Lower lobe of right lung (tissue), 2 donors: Measurements from ENCODE around the gene GOLGA2. TPM values are rescaled to one million over a fixed set of nuclear protein-coding genes. Genes with fewer than 3 reads are reported as not detected.

Experiments
- ATAC-seq, 2 donors: fragments of 200-7000 bp; cut with Tn5 transposase; one replicate each; pipeline ENCODE4 v1.9.1; 2020 to 2022; ENCODE audit warnings: mild to moderate bottlenecking in 2 of 2, moderate library complexity in 2 of 2
- DNase-seq: peaks from one replicate; pipeline ENCODE4 v3.0.0-alpha.2; 2020
- H3K27ac ChIP-seq: fragments of 200-600 bp; one replicate; pipeline ENCODE4 v1.8.0; 2022
- H3K27me3 ChIP-seq: fragments of 200-600 bp; one replicate; pipeline ENCODE4 v1.8.0; 2022; ENCODE audit warnings: low read depth
- H3K36me3 ChIP-seq: fragments of 200-600 bp; one replicate; pipeline ENCODE4 v1.8.0; 2022; ENCODE audit warnings: mild to moderate bottlenecking
- H3K4me1 ChIP-seq: fragments of 200-600 bp; one replicate; pipeline ENCODE4 v1.8.0; 2022
- H3K4me3 ChIP-seq: fragments of 200-600 bp; one replicate; pipeline ENCODE4 v1.8.0; 2022; ENCODE audit warnings: mild to moderate bottlenecking
- H3K9me3 ChIP-seq: fragments of 200-600 bp; one replicate; pipeline ENCODE4 v1.8.0; 2022
- CTCF ChIP-seq: fragments of 200-600 bp; IDR thresholded peaks from one replicate; pipeline ENCODE4 v1.8.0; 2022; ENCODE audit warnings: antibody characterized with exemption, mild to moderate bottlenecking
- intact Hi-C: fragments of 100-400 bp; cut with DNase I; formaldehyde crosslinking; loops from one replicate; pipeline ENCODE4 v1.11.0; 2022
- total RNA-seq: library from RNA; stranded (reverse); fragmentation: NEBNext Ultra II Directional; extraction: Animal tissue kit (Norgen Biotek cat#: 25700); gene quantifications from one replicate; pipeline ENCODE4 v1.2.1, GENCODE V29; 2021
- donor health status: DM: no; HTN: yes; CAD: no; lungs with severe emphysema.

GOLGA2 gene
- total RNA-seq, 1 donor from 2014 or later, result 82.7 TPM

DNA sequence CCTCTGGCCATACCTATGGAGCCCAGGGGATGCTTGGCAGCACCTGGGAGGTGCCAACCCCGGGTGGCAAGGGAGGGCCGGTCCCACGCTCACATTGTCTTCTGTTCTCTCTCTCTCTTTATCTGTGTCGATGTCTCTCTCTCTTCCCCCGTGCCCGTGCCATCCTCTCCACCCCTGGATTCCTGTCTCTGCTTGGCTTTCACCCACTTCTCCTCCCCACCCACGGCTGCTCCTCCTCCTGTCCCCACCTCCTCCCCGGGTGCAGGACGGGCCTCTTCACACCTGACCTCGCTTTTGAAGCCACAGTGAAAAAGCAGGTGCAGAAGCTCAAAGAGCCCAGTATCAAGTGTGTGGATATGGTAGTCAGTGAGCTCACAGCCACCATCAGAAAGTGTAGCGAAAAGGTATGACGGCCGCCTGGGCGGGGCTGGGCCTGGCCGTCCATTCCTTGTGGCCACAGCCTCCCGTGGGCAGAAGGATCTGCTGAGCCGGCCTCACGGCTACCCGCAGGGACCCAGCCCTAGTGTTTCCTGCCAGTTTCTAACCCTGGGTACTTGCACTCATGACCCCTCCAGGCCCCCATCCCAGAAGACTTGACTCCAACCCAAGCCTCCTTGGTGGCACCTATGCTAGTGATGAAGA is 49.9 kb downstream of the GOLGA2 start:
- Histone ChIP-seq H3K4me3 (no peak overlapping the region), H3K27me3 (no peaks in the 10 kb centered on the region), H3K9me3 (no peaks in the 10 kb centered on the region), H3K27ac (no peak overlapping the region), H3K36me3 (no peaks in the 10 kb centered on the region), H3K4me1 (no peaks in the 10 kb centered on the region)
- ATAC-seq, result no peak
- DNase-seq, result no peak
- TF ChIP-seq CTCF, result no peak
- intact Hi-C loops, result no loop called here

DNA sequence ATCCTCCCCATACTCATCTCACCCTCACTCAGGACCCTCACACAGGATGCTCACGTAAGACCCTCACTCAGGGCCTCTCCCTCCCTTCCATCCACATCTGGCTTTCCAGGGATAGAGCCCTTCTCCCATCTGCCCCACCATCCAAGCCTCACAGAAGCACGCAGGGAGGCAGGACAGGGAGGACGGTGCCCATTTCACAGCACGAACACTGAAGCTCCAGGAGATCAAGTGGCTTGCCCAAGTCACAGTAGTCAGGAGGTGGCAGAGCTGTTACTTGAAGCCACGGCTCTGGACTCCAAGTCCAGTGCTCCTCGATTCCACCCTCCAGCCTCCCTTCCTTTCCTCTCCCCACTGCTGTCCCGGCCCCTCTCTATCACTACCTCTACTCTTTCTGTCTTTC is 50.9 kb downstream of the GOLGA2 start:
- Histone ChIP-seq H3K27me3 (no peaks in the 10 kb centered on the region), H3K36me3 (no peaks in the 10 kb centered on the region), H3K4me3 (no peak overlapping the region), H3K9me3 (no peaks in the 10 kb centered on the region), H3K27ac (no peak overlapping the region), H3K4me1 (no peaks in the 10 kb centered on the region)
- DNase-seq (no peak), ATAC-seq (no peak)
- TF ChIP-seq CTCF, result no peak
- intact Hi-C loops, result no loop called here

DNA sequence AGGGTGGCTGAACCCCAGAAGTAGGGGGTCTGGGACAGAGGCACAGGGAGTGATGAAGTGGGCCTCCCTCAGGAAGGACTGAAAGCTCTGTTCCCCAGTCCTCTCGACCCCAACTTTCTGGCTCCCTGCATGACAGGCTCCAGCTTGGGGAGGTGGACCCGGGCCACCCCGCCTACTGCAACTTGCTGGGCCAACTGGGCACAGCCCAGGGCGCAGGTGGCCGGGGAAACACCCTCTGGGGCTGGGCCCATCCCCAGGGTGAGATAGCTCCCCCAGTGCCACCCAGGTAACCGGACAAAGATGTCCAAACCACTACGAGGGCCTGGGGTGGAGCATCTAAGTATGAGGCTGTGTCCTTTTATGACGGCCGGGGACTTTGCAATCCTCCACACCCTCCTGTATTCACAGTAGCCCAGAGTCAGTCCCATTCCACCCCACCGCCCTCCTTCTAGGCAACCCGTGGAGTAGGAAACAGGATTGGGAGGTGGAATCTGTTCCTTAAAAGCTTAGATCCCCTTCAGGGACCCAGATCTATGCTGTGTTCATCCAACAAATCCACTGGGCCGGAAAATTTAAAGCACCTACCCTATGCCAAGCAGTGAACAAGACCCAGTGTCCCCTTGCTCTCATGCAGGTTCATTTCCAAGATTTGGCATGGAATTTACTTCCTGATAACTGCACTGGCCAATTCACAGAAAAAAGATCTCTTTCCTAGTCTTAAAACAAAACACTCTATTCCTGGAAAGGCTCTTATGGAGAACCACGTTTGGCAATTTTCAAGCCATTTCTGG is 52.7 kb downstream of the GOLGA2 start:
- H3K4me1 ChIP-seq, result peaks cover 5% of the 10 kb centered on the region
- no peak overlapping the region for H3K4me3 ChIP-seq
- H3K9me3 ChIP-seq, result no peaks in the 10 kb centered on the region
- no peaks in the 10 kb centered on the region for H3K36me3 ChIP-seq
- H3K27me3 ChIP-seq, result no peaks in the 10 kb centered on the region
- ATAC-seq (no peak), DNase-seq (no peak)
- no peak overlapping the region for H3K27ac ChIP-seq
- intact Hi-C loops, result no loop called here
- TF ChIP-seq CTCF, result no peak

DNA sequence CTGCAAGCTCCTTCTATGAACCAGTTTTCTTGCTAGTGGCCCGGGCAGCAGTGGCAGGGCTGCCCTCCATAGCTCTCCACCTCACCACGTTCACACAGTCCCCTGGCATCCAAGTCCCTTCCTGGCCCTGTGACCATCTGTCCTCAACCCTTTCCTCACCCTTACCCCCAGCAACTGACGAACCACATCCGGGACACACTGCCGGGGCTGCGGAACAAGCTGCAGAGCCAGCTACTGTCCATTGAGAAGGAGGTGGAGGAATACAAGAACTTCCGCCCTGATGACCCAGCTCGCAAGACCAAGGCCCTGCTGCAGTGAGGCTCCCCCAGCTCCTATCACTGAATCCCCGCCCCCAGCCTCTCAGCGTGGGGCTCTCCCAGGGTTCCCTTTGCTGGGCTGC is 53.8 kb downstream of the GOLGA2 start:
- intact Hi-C loops, result no loop called here
- Histone ChIP-seq H3K27me3 (no peaks in the 10 kb centered on the region), H3K9me3 (no peaks in the 10 kb centered on the region), H3K27ac (no peak overlapping the region), H3K4me3 (no peak overlapping the region), H3K36me3 (no peaks in the 10 kb centered on the region), H3K4me1 (peaks cover 9% of the 10 kb centered on the region)
- ATAC-seq, result no peak
- DNase-seq, result no peak
- TF ChIP-seq CTCF, result no peak

DNA sequence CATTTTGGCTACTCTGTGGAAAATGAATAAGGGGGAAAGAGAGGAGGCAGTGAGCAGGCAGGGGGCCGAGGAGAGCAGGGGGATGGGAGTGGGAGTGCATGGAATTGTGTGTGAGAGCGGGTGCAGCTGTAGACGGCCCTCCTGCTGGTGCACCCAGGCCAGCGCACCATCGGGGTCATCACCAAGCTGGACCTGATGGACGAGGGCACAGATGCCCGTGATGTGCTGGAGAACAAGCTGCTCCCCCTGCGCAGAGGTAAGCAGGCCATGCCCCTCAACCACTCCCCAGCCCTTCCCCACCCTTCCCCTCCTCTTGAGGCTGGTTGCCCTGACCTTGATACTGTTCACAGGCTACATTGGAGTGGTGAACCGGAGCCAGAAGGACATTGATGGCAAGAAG is 56.0 kb downstream of the GOLGA2 start:
- Histone ChIP-seq H3K4me1 (peaks cover 20% of the 10 kb centered on the region), H3K27ac (no peak overlapping the region), H3K9me3 (no peaks in the 10 kb centered on the region), H3K36me3 (no peaks in the 10 kb centered on the region), H3K27me3 (no peaks in the 10 kb centered on the region), H3K4me3 (no peak overlapping the region)
- intact Hi-C loops, result no loop called here
- TF ChIP-seq CTCF, result no peak
- ATAC-seq, result no peak
- no peak for DNase-seq
